Ishikawa (cell line): ENCODE data around the gene EDEM3.

Experiments
- CEBPB ChIP-seq: IDR thresholded peaks from 2 replicates; pipeline ENCODE4 v1.6.1; 2012
- CREB1 ChIP-seq: IDR thresholded peaks from 2 replicates; pipeline ENCODE4 v1.6.1; 2012; ENCODE audit warnings: low read depth
- EGR1 ChIP-seq: IDR thresholded peaks from 2 replicates; pipeline ENCODE4 v1.6.1; 2012
- EP300 ChIP-seq: IDR thresholded peaks from 2 replicates; pipeline ENCODE4 v1.6.1; 2012; ENCODE audit warnings: borderline replicate concordance
- FOXM1 ChIP-seq: IDR thresholded peaks from 2 replicates; pipeline ENCODE4 v1.6.1; 2012; ENCODE audit warnings: low read depth, borderline replicate concordance
- MAX ChIP-seq: IDR thresholded peaks from 2 replicates; pipeline ENCODE4 v1.6.1; 2012
- NFIC ChIP-seq: IDR thresholded peaks from 2 replicates; pipeline ENCODE4 v1.6.1; 2012
- RAD21 ChIP-seq: IDR thresholded peaks from 2 replicates; pipeline ENCODE4 v1.6.1; 2012; ENCODE audit warnings: low read depth
- REST ChIP-seq: IDR thresholded peaks from 2 replicates; pipeline ENCODE4 v1.6.1; 2012; ENCODE audit warnings: low read depth, mild to moderate bottlenecking
- TAF1 ChIP-seq: IDR thresholded peaks from 2 replicates; pipeline ENCODE4 v1.6.1; 2012; ENCODE audit warnings: low read depth, mild to moderate bottlenecking
- TCF12 ChIP-seq: IDR thresholded peaks from 2 replicates; pipeline ENCODE4 v1.6.1; 2012; ENCODE audit warnings: low read depth
- TEAD4 ChIP-seq: IDR thresholded peaks from 2 replicates; pipeline ENCODE4 v1.6.1; 2012
- YY1 ChIP-seq: IDR thresholded peaks from 2 replicates; pipeline ENCODE4 v1.6.1; 2012; ENCODE audit warnings: low read depth
- ZBTB7A ChIP-seq: IDR thresholded peaks from 2 replicates; pipeline ENCODE4 v1.6.1; 2012; ENCODE audit warnings: low read depth

GRCh38 chr1:184664661-184665060, 90.0 kb downstream of the EDEM3 start:
- TF ChIP-seq MAX (no peak), CEBPB (no peak), FOXM1 (no peak), TCF12 (no peak), EP300 (no peak), TAF1 (no peak), RAD21 (no peak), CREB1 (no peak), REST (no peak), YY1 (no peak), NFIC (no peak), TEAD4 (no peak), ZBTB7A (no peak), EGR1 (no peak)
